22Rv1 (cell line): Measurements from ENCODE around the gene FBXO44.

Experiments
- H3K27ac ChIP-seq: fragments of 450-650 bp; 2 replicates; pipeline ENCODE4 v1.5.1; 2017
- ZFX ChIP-seq: fragments of 450-650 bp; IDR thresholded peaks from 2 replicates; pipeline ENCODE4 v1.6.1; 2017; ENCODE audit warnings: antibody characterized with exemption, borderline replicate concordance
- TF ChIP-seq, protein P1 (sequence below): fragments of 450-650 bp; IDR thresholded peaks from 2 replicates; pipeline ENCODE4 v1.5.1; 2017; ENCODE audit warnings: mild to moderate bottlenecking

Gene FBXO44

GRCh38 chr1:11705596-11705995 is 50.9 kb downstream of the FBXO44 start:
- TF ChIP-seq ZFX: no peak
- TF ChIP-seq, protein P1, sequence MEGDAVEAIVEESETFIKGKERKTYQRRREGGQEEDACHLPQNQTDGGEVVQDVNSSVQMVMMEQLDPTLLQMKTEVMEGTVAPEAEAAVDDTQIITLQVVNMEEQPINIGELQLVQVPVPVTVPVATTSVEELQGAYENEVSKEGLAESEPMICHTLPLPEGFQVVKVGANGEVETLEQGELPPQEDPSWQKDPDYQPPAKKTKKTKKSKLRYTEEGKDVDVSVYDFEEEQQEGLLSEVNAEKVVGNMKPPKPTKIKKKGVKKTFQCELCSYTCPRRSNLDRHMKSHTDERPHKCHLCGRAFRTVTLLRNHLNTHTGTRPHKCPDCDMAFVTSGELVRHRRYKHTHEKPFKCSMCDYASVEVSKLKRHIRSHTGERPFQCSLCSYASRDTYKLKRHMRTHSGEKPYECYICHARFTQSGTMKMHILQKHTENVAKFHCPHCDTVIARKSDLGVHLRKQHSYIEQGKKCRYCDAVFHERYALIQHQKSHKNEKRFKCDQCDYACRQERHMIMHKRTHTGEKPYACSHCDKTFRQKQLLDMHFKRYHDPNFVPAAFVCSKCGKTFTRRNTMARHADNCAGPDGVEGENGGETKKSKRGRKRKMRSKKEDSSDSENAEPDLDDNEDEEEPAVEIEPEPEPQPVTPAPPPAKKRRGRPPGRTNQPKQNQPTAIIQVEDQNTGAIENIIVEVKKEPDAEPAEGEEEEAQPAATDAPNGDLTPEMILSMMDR: no peak
- H3K27ac ChIP-seq: no peak overlapping the region

DNA sequence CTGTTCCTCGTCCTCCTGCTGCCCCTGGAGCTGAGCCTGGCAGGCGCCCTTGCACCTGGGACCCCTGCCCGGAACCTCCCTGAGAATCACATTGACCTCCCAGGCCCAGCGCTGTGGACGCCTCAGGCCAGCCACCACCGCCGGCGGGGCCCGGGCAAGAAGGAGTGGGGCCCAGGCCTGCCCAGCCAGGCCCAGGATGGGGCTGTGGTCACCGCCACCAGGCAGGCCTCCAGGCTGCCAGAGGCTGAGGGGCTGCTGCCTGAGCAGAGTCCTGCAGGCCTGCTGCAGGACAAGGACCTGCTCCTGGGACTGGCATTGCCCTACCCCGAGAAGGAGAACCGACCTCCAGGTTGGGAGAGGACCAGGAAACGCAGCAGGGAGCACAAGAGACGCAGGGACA is 51.6 kb downstream of the FBXO44 start:
- TF ChIP-seq, protein P1: no peak
- no peak for TF ChIP-seq ZFX
- no peak overlapping the region for H3K27ac ChIP-seq

GRCh38 chr1:11707621-11708276 is 53.1 kb downstream of the FBXO44 start:
- peak overlapping the region; percentile 45 for H3K27ac ChIP-seq
- TF ChIP-seq, protein P1: peak; percentile 11; the same call in 1 of the 2 replicates
- TF ChIP-seq ZFX: no peak

DNA sequence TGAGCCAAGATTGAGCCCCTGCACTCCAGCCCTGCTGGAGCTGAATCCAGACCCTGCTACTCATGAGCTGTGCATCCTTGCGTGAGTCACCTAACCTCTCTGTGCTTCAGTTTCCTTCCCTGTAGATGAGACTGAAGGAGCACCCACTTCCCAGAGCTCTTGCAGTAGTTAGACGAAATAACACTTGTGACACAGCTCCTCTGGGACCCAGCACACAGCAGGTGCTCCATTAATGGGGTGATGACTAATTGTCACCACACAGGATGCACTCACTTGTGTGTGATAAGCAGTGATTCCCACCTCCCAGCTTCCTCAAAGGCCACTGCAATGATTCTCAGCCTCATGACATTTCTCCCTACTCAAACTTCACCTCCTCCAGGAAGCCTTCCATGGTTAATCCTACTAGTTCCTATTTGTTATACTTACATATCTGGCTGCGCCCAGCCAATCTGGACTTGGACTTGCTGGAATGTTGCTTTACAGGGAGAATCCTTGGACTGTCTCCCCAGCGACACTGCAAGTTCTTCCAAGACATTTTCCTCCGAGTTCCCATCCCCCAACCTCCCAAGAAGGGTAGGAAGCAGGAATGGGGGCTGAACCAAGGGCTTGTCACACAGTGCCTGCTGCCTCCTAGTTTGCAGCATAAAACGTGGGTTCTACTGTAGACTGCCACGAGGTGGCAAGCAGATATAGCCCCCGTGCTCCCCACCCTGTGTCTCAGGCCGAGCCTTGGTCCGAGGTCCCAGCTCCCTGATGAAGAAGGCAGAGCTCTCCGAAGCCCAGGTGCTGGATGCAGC is 54.1 kb downstream of the FBXO44 start:
- TF ChIP-seq ZFX: no peak
- TF ChIP-seq, protein P1: no peak
- no peak overlapping the region for H3K27ac ChIP-seq

DNA sequence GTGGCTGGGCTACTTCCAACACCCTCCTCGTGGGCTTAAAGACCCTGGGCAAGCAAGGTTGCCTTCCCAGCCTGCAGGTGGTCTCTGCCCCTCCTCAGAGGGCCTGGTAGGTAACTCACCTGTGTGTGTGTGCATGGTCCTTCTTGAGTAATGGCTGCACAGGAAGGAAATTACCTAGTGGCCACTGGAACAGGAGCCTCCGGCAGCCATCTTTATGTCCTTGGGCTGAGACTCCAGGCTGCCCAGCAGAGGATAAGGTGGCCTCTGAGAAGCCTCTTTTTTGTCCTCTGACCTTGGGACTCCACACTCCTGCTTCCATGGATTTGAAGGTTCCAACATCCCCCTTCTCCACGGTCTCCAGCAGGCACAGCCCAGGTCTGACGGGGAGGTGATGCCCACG is 56.8 kb downstream of the FBXO44 start:
- no peak for TF ChIP-seq ZFX
- TF ChIP-seq, protein P1: no peak
- no peak overlapping the region for H3K27ac ChIP-seq

GRCh38 chr1:11712285-11712684 is 57.6 kb downstream of the FBXO44 start:
- no peak overlapping the region for H3K27ac ChIP-seq
- TF ChIP-seq, protein P1: no peak
- no peak for TF ChIP-seq ZFX
